Ectodermal cell (in vitro differentiated cells): ENCODE data around the gene SORBS2.
A peak's percentile ranks its signal among the peaks of the same experiment; 100 is the strongest.

ENCODE experiments used
- H3K27ac ChIP-seq: 2 replicates; pipeline ENCODE4 v1.7.0; 2013; ENCODE audit warnings: mild to moderate bottlenecking, low read depth, low read length; ENCODE audit not compliant: insufficient read depth, poor library complexity, severe bottlenecking
- H3K27me3 ChIP-seq: 2 replicates; pipeline ENCODE4 v1.7.0; 2013; ENCODE audit warnings: mild to moderate bottlenecking, low read length; ENCODE audit not compliant: insufficient read depth, control insufficient read depth, poor library complexity, severe bottlenecking
- H3K36me3 ChIP-seq: one replicate; pipeline ENCODE4 v1.7.0; 2013; ENCODE audit warnings: low read length; ENCODE audit not compliant: control insufficient read depth, insufficient read depth
- H3K4me1 ChIP-seq: one replicate; pipeline ENCODE4 v1.7.0; 2013; ENCODE audit warnings: low read length; ENCODE audit not compliant: control insufficient read depth, insufficient read depth
- H3K4me3 ChIP-seq: 2 replicates; pipeline ENCODE4 v1.7.0; 2013; ENCODE audit warnings: low read depth, low read length, control low read depth; ENCODE audit not compliant: insufficient read depth
- H3K9me3 ChIP-seq: 2 replicates; pipeline ENCODE4 v1.7.0; 2013; ENCODE audit warnings: mild to moderate bottlenecking, low read length, moderate library complexity; ENCODE audit not compliant: control insufficient read depth
- WGBS, 2 experiments: methylation state at CpG; one replicate each; pipeline ENCODE4 v1.1.7; 2013; ENCODE audit warnings: missing lambda C conversion rate in 2 of 2; 5-methylcytosine and 5-hydroxymethylcytosine counted together

Gene SORBS2

GRCh38 chr4:185845966-185846365 lies 34.0 kb upstream of the SORBS2 start:
- Histone ChIP-seq H3K9me3 (no peaks in the 10 kb centered on the region), H3K27me3 (no peaks in the 10 kb centered on the region), H3K4me3 (no peak overlapping the region), H3K36me3 (no peaks in the 10 kb centered on the region), H3K27ac (no peak overlapping the region), H3K4me1 (no peaks in the 10 kb centered on the region)
- 92 to 95% methylated on average over 3 of the region's 3 CpGs for WGBS, 2 experiments

GRCh38 chr4:185841451-185841850 lies 29.5 kb upstream of the SORBS2 start:
- Histone ChIP-seq H3K36me3 (no peaks in the 10 kb centered on the region), H3K27ac (no peak overlapping the region), H3K4me1 (peaks cover 30% of the 10 kb centered on the region), H3K9me3 (no peaks in the 10 kb centered on the region), H3K4me3 (no peak overlapping the region), H3K27me3 (no peaks in the 10 kb centered on the region)
- 95 to 96% methylated on average over 2 of the region's 2 CpGs for WGBS, 2 experiments

DNA sequence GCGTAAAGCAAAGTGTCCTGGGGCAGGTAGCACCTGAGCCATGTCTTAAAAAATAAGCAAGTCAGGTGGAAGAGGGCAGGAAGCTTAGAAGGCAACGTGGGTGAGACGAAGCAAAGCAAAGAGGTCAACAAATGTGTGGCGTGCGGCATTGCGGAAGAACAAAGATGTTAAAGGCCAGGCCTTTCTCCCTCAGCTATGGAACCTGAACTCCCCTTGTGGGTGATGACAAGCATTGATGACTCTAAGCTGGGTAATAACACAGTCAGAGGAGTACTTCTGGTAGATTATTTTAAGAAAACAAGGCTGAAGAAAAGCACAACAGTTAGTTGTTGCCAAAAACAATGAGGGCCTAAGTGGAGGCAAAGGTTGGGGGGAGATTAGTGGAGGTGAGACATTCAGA lies 29.0 kb upstream of the SORBS2 start:
- H3K36me3 ChIP-seq: no peaks in the 10 kb centered on the region
- peaks cover 35% of the 10 kb centered on the region for H3K4me1 ChIP-seq
- H3K27me3 ChIP-seq: no peaks in the 10 kb centered on the region
- no peaks in the 10 kb centered on the region for H3K9me3 ChIP-seq
- no peak overlapping the region for H3K27ac ChIP-seq
- H3K4me3 ChIP-seq: no peak overlapping the region
- 92 to 93% methylated on average over 6 of the region's 6 CpGs for WGBS, 2 experiments

DNA sequence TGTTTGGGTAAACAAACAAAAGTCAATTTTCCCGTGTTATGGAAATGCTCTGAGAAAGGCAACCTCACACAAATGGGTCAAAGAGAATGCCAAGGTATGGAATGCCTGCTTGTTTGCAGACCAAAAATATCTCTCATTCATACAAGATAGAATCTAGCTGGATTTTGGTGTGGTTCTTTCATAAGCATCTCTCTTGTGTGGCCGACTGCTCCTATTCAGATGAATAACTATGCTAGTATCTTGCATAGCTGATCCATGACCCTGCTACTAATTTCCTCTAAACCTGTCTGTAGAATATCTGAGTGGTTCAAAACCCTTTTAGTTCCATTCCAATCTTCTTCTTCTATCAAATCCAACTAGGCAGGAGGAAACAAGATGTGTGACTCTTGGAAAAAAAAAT lies 28.2 kb upstream of the SORBS2 start:
- H3K4me3 ChIP-seq: no peak overlapping the region
- H3K4me1 ChIP-seq: peaks cover 40% of the 10 kb centered on the region
- no peaks in the 10 kb centered on the region for H3K27me3 ChIP-seq
- no peaks in the 10 kb centered on the region for H3K36me3 ChIP-seq
- no peaks in the 10 kb centered on the region for H3K9me3 ChIP-seq
- no peak overlapping the region for H3K27ac ChIP-seq
- 83 to 94% methylated on average over 2 of the region's 2 CpGs for WGBS, 2 experiments

DNA sequence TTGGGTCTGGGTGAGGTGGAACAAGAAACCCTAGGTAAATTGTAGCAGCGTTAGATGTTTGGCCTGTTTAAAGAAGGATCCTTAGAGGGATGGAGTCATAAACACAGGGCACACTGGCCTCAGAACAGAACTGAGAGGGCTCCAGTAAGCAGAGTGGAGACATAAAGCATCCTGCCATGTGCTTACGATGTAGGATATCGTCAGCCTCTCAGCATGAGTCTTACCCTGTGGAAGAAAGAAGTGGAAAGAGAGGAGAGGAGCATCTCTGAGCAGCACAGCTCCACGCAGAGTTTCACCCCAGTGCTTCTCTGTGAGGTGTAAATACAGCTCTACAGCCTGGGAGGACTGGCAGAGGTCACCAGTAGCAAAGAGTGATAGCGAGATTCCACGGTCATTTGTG lies 27.8 kb upstream of the SORBS2 start:
- peaks cover 40% of the 10 kb centered on the region for H3K4me1 ChIP-seq
- H3K9me3 ChIP-seq: no peaks in the 10 kb centered on the region
- WGBS, 2 experiments: 33 to 43% methylated on average over 6 of the region's 6 CpGs

GRCh38 chr4:185839194-185839712 lies 27.3 kb upstream of the SORBS2 start:
- peak overlapping the region; percentile 87 for H3K27ac ChIP-seq
- no peaks in the 10 kb centered on the region for H3K36me3 ChIP-seq
- peaks cover 40% of the 10 kb centered on the region for H3K4me1 ChIP-seq
- WGBS, 2 experiments: 3% methylated on average over 8 of the region's 9 CpGs
- H3K9me3 ChIP-seq: no peaks in the 10 kb centered on the region
- H3K27me3 ChIP-seq: no peaks in the 10 kb centered on the region
- no peak overlapping the region for H3K4me3 ChIP-seq

More for the DNA sequence above, 27.8 kb upstream of the SORBS2 start:
- peak overlapping the region; percentile 87 for H3K27ac ChIP-seq
- no peak overlapping the region for H3K4me3 ChIP-seq
- H3K27me3 ChIP-seq: no peaks in the 10 kb centered on the region
- H3K36me3 ChIP-seq: no peaks in the 10 kb centered on the region

DNA sequence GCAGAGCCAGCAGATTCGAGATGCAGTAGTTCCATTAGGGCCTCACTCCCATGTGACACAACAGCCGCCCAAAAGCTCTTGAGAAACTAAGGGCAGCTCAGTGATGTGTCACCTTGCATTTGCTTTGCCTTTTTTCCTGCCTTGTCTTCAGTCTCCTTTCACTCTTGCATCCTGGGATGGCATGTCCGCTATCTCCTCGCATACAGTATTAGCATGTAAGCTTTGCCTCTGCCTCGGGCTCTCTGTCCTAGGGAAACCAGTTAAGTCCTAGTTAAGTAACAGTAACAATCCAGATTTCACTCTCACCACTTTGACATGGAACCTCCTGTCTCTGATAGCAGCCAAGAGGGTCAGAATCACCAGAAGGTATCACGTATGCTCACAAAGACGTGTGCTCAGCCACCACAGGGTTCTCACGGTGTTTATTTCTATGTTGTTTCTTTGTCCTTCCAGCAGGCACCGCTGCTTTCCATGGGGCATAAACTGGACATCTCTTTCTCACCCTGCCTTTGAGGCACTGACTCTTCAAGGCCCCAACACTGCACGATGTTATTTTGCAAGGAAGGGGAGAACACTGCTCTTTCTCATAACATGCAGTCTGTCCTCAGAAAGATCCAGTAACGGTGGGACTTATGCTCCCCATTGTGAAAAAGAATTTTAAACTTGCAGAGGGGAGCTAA lies 26.7 kb upstream of the SORBS2 start:
- H3K4me1 ChIP-seq: peaks cover 40% of the 10 kb centered on the region
- 52% methylated on average over 11 of the region's 11 CpGs for WGBS, 2 experiments
- no peaks in the 10 kb centered on the region for H3K9me3 ChIP-seq

GRCh38 chr4:185838104-185838452 lies 26.1 kb upstream of the SORBS2 start:
- Histone ChIP-seq H3K4me1 (peaks cover 40% of the 10 kb centered on the region), H3K9me3 (no peaks in the 10 kb centered on the region), H3K4me3 (no peak overlapping the region), H3K27me3 (no peaks in the 10 kb centered on the region), H3K27ac (peak overlapping the region; percentile 87), H3K36me3 (no peaks in the 10 kb centered on the region)
- 81 to 82% methylated on average over 8 of the region's 8 CpGs for WGBS, 2 experiments

More for the DNA sequence above, 26.7 kb upstream of the SORBS2 start:
- Histone ChIP-seq H3K27ac (peak overlapping the region; percentile 87), H3K27me3 (no peaks in the 10 kb centered on the region), H3K4me3 (no peak overlapping the region), H3K36me3 (no peaks in the 10 kb centered on the region)

GRCh38 chr4:185837415-185838103 lies 25.6 kb upstream of the SORBS2 start:
- 50 to 56% methylated on average over 2 to 4 of the region's 4 CpGs for WGBS, 2 experiments
- Histone ChIP-seq H3K27ac (peak overlapping the region; percentile 87), H3K4me3 (no peak overlapping the region), H3K9me3 (no peaks in the 10 kb centered on the region), H3K4me1 (peaks cover 40% of the 10 kb centered on the region), H3K36me3 (no peaks in the 10 kb centered on the region), H3K27me3 (no peaks in the 10 kb centered on the region)

DNA sequence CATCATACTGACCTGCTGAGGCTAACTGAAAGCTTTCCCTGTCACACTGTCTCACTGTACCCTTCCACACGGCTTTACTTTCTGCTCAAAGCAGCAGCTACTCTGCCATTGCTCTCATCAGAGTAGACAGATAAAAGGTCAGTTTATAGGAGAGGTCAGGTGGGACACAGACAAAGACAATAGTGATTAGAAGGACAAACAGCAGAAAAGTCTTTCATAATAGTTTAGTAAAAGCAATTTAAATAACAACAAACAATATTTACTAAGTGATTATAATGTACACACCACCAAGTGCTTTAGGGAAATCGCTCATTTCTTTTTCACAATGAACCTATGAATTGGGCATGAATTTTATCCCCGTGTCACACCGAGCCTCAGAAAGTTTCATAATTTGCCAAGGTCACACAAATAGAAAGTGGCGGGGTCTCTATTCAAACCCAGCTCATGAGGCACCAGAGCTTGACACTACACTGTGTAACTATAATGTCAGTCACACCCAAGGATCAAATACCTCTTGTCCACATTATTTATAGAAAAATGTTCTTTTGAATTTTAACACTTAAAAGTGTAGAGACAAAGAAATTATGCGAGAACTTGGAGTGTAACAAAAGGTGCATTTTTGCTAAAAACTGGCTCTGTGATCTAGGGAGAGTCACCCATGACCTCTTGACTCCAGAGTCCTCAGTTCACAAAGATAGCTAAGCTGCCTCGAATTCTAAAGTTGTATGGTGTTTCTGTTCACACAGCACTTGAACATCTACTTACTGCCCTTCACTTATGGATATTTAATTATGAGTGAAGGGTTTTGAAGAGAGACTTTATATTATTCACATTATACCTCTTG lies 24.5 kb upstream of the SORBS2 start:
- H3K4me3 ChIP-seq: no peak overlapping the region
- peaks cover 40% of the 10 kb centered on the region for H3K4me1 ChIP-seq
- H3K27me3 ChIP-seq: no peaks in the 10 kb centered on the region
- 46 to 55% methylated on average over 6 to 7 of the region's 7 CpGs for WGBS, 2 experiments
- no peaks in the 10 kb centered on the region for H3K36me3 ChIP-seq
- no peaks in the 10 kb centered on the region for H3K9me3 ChIP-seq
- no peak overlapping the region for H3K27ac ChIP-seq
